ENCODE results near the gene NIPSNAP2. TPM values are rescaled to one million over a fixed set of nuclear protein-coding genes. Genes with fewer than 3 reads are reported as not detected.
A peak's percentile ranks its signal among the peaks of the same experiment; 100 is the strongest.
"Not testable (repeated sequence)": the region's sequence is repeated elsewhere in the genome, so short reads cannot be mapped to it uniquely, and the experiment has no call there.

Gene NIPSNAP2
- total and polyA plus RNA-seq, 4 experiments from 2014 or later, result 29.0 to 94.3 (median 38.1) TPM

GRCh38 chr7:56028942-56029630 lies 64.7 kb downstream of the NIPSNAP2 start:
- H3K9me3 ChIP-seq (ENCODE audit: control insufficient read depth in 1 of 2, low read length in 2 of 2), result no peaks in the 10 kb centered on the region
- no peak overlapping the region for H3K27ac ChIP-seq (ENCODE audit: low read depth, low read length)
- no peaks in the 10 kb centered on the region for H3K4me1 ChIP-seq (ENCODE audit: insufficient read depth, low read length)
- Mint-ChIP-seq H3K36me3 (no peaks in the 10 kb centered on the region), H3K27me3 (no peaks in the 10 kb centered on the region), H3K4me3 (no peak overlapping the region), H3K4me1 (peaks cover 3 to 12% (median 6%) of the 10 kb centered on the region in 4 donors), H3K9me3 (no peaks in the 10 kb centered on the region), H3K27ac (no peak overlapping the region)
- no peak for DNase-seq
- no peak overlapping the region for H3K4me3 ChIP-seq (ENCODE audit: low read length in 2 of 2)
- no peaks in the 10 kb centered on the region for H3K36me3 ChIP-seq (ENCODE audit: insufficient read depth, low read length)
- intact Hi-C loops (cut with micrococcal nuclease), result no loop called here
- ChIA-PET POLR2A (ENCODE audit: partially characterized antibody) (no interaction called here), CTCF (ENCODE audit: partially characterized antibody) (interaction anchor here (0.9 to 2.4 kb wide), 3 partner anchors 22 to 45 kb away, joined by 3 to 9 read pairs (median 3); no protein-coding TSS in a partner anchor)
- H3K27me3 ChIP-seq (ENCODE audit: insufficient read depth, low read length), result no peaks in the 10 kb centered on the region

GRCh38 chr7:56030340-56030739 lies 66.0 kb downstream of the NIPSNAP2 start:
- DNase-seq, result no peak
- Mint-ChIP-seq H3K27ac (no peak overlapping the region), H3K9me3 (no peaks in the 10 kb centered on the region), H3K4me3 (no peak overlapping the region), H3K36me3 (no peaks in the 10 kb centered on the region), H3K4me1 (peaks cover 3 to 13% (median 7%) of the 10 kb centered on the region in 4 donors), H3K27me3 (no peaks in the 10 kb centered on the region)
- H3K4me3 ChIP-seq (ENCODE audit: low read length in 2 of 2), result no peak overlapping the region
- H3K4me1 ChIP-seq (ENCODE audit: insufficient read depth, low read length), result no peaks in the 10 kb centered on the region
- intact Hi-C loops (cut with micrococcal nuclease), result no loop called here
- H3K9me3 ChIP-seq (ENCODE audit: control insufficient read depth in 1 of 2, low read length in 2 of 2), result no peaks in the 10 kb centered on the region
- no peaks in the 10 kb centered on the region for H3K36me3 ChIP-seq (ENCODE audit: insufficient read depth, low read length)
- H3K27me3 ChIP-seq (ENCODE audit: insufficient read depth, low read length), result no peaks in the 10 kb centered on the region
- ChIA-PET POLR2A (ENCODE audit: partially characterized antibody) (no interaction called here), CTCF (ENCODE audit: partially characterized antibody) (interaction anchor here (2.4 kb wide), 1 partner anchor 44 kb away, joined by 9 read pairs; no protein-coding TSS in a partner anchor)
- no peak overlapping the region for H3K27ac ChIP-seq (ENCODE audit: low read depth, low read length)

DNA sequence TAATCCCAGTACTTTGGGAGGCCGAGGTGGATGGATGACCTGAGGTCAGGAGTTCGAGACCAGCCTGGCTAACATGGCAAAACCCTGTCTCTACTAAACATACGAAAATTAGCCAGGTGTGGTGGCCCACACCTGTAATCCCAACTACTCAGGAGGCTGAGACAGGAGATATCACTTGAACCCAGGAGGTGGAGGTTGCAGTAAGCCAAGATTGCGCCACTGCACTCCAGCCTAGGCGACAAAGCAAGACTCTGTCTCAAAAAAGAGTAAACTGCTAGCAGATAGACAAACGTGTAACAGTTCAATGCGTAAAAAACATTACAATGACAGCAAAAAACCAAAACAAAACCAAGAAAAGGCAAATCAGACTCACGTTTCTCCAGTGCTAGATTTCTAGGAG lies 67.2 kb downstream of the NIPSNAP2 start:
- DNase-seq; POLR2A ChIA-PET (ENCODE audit: partially characterized antibody); H3K4me3 ChIP-seq (ENCODE audit: low read length in 2 of 2); CTCF ChIA-PET (ENCODE audit: partially characterized antibody); H3K36me3 Mint-ChIP-seq; H3K27me3 Mint-ChIP-seq; H3K27ac ChIP-seq (ENCODE audit: low read depth, low read length); H3K27me3 ChIP-seq (ENCODE audit: insufficient read depth, low read length); H3K4me1 ChIP-seq (ENCODE audit: insufficient read depth, low read length); H3K36me3 ChIP-seq (ENCODE audit: insufficient read depth, low read length); H3K9me3 ChIP-seq (ENCODE audit: control insufficient read depth in 1 of 2, low read length in 2 of 2); H3K9me3 Mint-ChIP-seq; intact Hi-C loops (cut with micrococcal nuclease): not testable (repeated sequence)
- Mint-ChIP-seq H3K27ac (peak overlapping the region in 1 of 7 donors; percentile 79), H3K4me3 (peak overlapping the region in 1 of 8 donors; percentile 43), H3K4me1 (peaks cover 3 to 13% (median 6%) of the 10 kb centered on the region in 4 donors)

- intact Hi-C loops (cut with micrococcal nuclease); H3K36me3 ChIP-seq (ENCODE audit: insufficient read depth, low read length); CTCF ChIA-PET (ENCODE audit: partially characterized antibody); H3K27ac Mint-ChIP-seq; DNase-seq; H3K36me3 Mint-ChIP-seq; H3K27me3 Mint-ChIP-seq; POLR2A ChIA-PET (ENCODE audit: partially characterized antibody); H3K27ac ChIP-seq (ENCODE audit: low read depth, low read length); H3K9me3 ChIP-seq (ENCODE audit: control insufficient read depth in 1 of 2, low read length in 2 of 2); H3K4me3 ChIP-seq (ENCODE audit: low read length in 2 of 2); H3K4me1 ChIP-seq (ENCODE audit: insufficient read depth, low read length); H3K27me3 ChIP-seq (ENCODE audit: insufficient read depth, low read length); H3K9me3 Mint-ChIP-seq: not testable (repeated sequence)
- H3K4me1 Mint-ChIP-seq, result peaks cover 3 to 13% (median 6%) of the 10 kb centered on the region in 4 donors
- peak overlapping the region in 3 of 8 donors; percentile 14 to 71 (median 26) for H3K4me3 Mint-ChIP-seq
Measured at GRCh38 chr7:56032578-56032977, 68.2 kb downstream of the NIPSNAP2 start.

DNA sequence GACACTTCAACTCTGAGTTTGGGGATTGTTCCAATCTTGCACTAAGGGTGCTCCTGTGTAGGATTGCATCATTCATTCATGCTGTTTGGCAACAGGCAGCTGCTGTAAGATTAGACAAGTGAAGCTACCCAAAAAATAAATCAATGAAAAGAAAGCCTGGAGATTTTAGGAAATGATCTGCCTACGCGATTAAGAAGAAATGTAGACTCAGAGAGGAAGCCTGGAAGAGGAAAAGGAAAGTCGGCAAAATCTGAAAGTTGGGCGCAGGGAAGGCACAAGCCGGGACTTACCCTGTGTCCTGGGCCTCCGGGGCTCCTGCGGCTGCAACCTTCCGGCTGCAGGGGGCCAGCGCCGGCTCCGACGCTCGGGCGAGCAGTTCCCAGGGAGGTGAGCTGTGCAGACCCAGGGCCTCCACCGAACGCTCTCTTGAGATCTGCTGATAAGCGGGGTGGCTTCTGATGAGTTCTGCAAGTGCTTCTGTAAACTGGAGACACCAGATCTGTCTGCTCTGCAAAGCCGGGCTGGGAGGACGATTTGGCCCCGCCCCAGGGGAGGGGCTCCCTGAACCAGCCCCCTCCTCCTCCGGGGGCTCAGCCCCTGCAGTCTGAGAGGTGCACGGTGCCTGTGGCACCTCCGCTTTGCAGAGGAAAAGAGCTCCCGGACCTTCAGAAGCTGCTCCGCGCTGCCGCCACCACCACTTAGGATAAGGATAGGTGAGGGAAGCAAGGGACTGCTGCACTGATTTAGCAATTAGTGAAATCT lies 69.5 kb downstream of the NIPSNAP2 start:
- H3K27ac Mint-ChIP-seq, result peak overlapping the region; percentile 3 to 91 (median 77)
- H3K27me3 ChIP-seq (ENCODE audit: insufficient read depth, low read length), result no peaks in the 10 kb centered on the region
- peak; percentile 65 to 72 (median 70) for DNase-seq
- peaks cover 3 to 13% (median 6%) of the 10 kb centered on the region in 4 donors for H3K4me1 Mint-ChIP-seq
- no peaks in the 10 kb centered on the region for H3K9me3 ChIP-seq (ENCODE audit: control insufficient read depth in 1 of 2, low read length in 2 of 2)
- no peaks in the 10 kb centered on the region for H3K36me3 Mint-ChIP-seq
- no peaks in the 10 kb centered on the region for H3K4me1 ChIP-seq (ENCODE audit: insufficient read depth, low read length)
- H3K9me3 Mint-ChIP-seq, result no peaks in the 10 kb centered on the region
- H3K27me3 Mint-ChIP-seq, result no peaks in the 10 kb centered on the region
- H3K4me3 ChIP-seq (ENCODE audit: low read length in 2 of 2), result peak overlapping the region; percentile 82 to 93
- ChIA-PET POLR2A (ENCODE audit: partially characterized antibody) (interaction anchor here (0.6 to 2.0 kb wide), 5 partner anchors 17 to 31 kb away, joined by 3 to 20 read pairs (median 6); partner anchors contain the start of genes CCT6A, PSPH and SUMF2), CTCF (ENCODE audit: partially characterized antibody) (interaction anchor here (1.5 to 1.6 kb wide), 3 partner anchors 17 to 40 kb away, joined by 4 to 6 read pairs (median 6); partner anchors contain the start of genes CCT6A and PSPH)
- peak overlapping the region; percentile 82 to 94 (median 88) for H3K4me3 Mint-ChIP-seq
- H3K27ac ChIP-seq (ENCODE audit: low read depth, low read length), result peak overlapping the region; percentile 46
- H3K36me3 ChIP-seq (ENCODE audit: insufficient read depth, low read length), result no peaks in the 10 kb centered on the region
- intact Hi-C loops (cut with micrococcal nuclease), result no loop called here

GRCh38 chr7:56040730-56041129 lies 76.3 kb downstream of the NIPSNAP2 start:
- CTCF ChIA-PET (ENCODE audit: partially characterized antibody), result interaction anchor here (0.6 kb wide), 1 partner anchor 34 kb away, joined by 4 read pairs; no protein-coding TSS in a partner anchor
- Histone ChIP-seq H3K4me1 (ENCODE audit: insufficient read depth, low read length) (no peaks in the 10 kb centered on the region), H3K4me3 (ENCODE audit: low read length in 2 of 2) (no peak overlapping the region), H3K27me3 (ENCODE audit: insufficient read depth, low read length) (no peaks in the 10 kb centered on the region), H3K27ac (ENCODE audit: low read depth, low read length) (no peak overlapping the region), H3K9me3 (ENCODE audit: control insufficient read depth in 1 of 2, low read length in 2 of 2) (no peaks in the 10 kb centered on the region), H3K36me3 (ENCODE audit: insufficient read depth, low read length) (no peaks in the 10 kb centered on the region)
- Mint-ChIP-seq H3K27ac (peak overlapping the region in 1 of 7 donors; percentile 74), H3K27me3 (no peaks in the 10 kb centered on the region), H3K4me3 (no peak overlapping the region), H3K4me1 (no peaks in the 10 kb centered on the region), H3K36me3 (no peaks in the 10 kb centered on the region), H3K9me3 (no peaks in the 10 kb centered on the region)
- intact Hi-C loops (cut with micrococcal nuclease), result no loop called here
- no peak for DNase-seq
- POLR2A ChIA-PET (ENCODE audit: partially characterized antibody), result no interaction called here

- DNase-seq; H3K27ac Mint-ChIP-seq; H3K4me3 Mint-ChIP-seq; H3K27ac ChIP-seq (ENCODE audit: low read depth, low read length); POLR2A ChIA-PET (ENCODE audit: partially characterized antibody); CTCF ChIA-PET (ENCODE audit: partially characterized antibody); H3K4me3 ChIP-seq (ENCODE audit: low read length in 2 of 2); H3K4me1 ChIP-seq (ENCODE audit: insufficient read depth, low read length); H3K27me3 Mint-ChIP-seq; H3K9me3 ChIP-seq (ENCODE audit: control insufficient read depth in 1 of 2, low read length in 2 of 2); H3K27me3 ChIP-seq (ENCODE audit: insufficient read depth, low read length); intact Hi-C loops (cut with micrococcal nuclease); H3K36me3 Mint-ChIP-seq; H3K9me3 Mint-ChIP-seq; H3K36me3 ChIP-seq (ENCODE audit: insufficient read depth, low read length): not testable (repeated sequence)
- H3K4me1 Mint-ChIP-seq, result peaks cover 3 to 10% (median 10%) of the 10 kb centered on the region in 4 donors
Measured at GRCh38 chr7:56045758-56046157, 81.4 kb downstream of the NIPSNAP2 start.

Measured in CD4-positive, alpha-beta memory T cell (primary cell).